ENCODE measurements around the gene RAB11FIP5.
"Not testable (repeated sequence)": the region's sequence is repeated elsewhere in the genome, so short reads cannot be mapped to it uniquely, and the experiment has no call there.

The RAB11FIP5 gene

GRCh38 chr2:73111073-73112025, 1.4 kb downstream of the RAB11FIP5 start:
- DNase-seq (ENCODE audit: low spot score): peak; percentile 35

- peak; percentile 62 for DNase-seq (ENCODE audit: low spot score)
These were observed 2.3 kb downstream of the RAB11FIP5 start for GRCh38 chr2:73110168-73111072.

DNA sequence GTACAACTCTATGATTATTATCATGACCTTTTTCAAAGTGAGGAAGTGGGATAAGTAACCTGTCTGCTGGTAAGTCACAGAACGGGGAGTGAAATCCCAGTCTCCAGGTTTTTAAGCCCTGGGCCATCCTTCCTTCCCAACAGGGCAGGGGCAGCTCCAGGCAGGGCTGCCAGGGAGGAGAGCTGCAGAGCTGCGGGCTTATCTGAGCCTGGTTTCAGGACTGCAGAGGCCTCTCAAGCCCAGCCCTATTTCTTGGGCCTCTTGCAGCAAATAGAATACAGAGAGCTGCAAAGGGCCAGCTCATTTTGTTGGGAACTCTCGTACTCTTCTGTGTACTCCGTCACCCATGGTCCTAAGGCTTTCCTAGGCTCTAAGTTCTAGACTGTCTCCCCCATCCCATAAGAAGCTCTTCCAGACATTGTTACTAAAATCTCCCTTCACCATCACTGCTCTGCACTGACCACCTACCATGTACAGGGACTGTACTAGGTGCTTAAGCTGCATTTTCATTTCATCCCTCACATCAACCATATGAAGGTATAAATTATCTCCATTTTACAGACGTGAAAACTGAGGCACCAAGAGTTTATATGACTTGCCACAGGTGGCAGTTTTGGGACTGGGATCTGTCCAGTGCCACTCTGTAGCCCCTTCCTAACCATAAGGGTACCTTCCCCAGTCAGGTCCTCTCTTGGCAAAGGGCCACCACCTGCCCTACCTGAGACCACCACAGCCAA, 3.1 kb downstream of the RAB11FIP5 start:
- DNase-seq (ENCODE audit: low spot score): no peak

- peak; percentile 72 for DNase-seq (ENCODE audit: low spot score)
These were observed 5.4 kb downstream of the RAB11FIP5 start for GRCh38 chr2:73107211-73107926.

- no peak for DNase-seq (ENCODE audit: low spot score)
These were observed 6.0 kb downstream of the RAB11FIP5 start for GRCh38 chr2:73106791-73107190.

GRCh38 chr2:73105511-73105971, 7.2 kb downstream of the RAB11FIP5 start:
- DNase-seq (ENCODE audit: low spot score): peak; percentile 21

DNA sequence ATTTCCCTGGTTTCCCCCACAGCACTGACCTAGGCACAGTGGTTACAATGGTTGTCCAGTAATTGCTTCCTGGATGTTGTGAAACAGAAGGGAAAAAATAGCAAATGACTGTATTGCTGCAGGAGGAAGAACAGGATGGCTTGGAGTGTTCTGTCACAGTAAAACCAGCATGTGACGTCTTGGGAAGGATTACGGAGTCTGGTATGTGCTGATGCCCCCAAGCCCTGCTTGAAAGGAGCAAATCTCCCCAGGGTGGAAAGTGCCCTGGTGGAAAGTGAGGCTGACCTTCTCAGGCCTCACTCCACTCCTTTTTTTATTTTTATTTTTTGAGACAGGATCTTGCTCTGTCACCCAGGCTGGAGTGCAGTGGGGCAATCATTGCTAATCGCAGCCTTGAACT, 7.8 kb downstream of the RAB11FIP5 start:
- DNase-seq (ENCODE audit: low spot score): no peak

GRCh38 chr2:73103018-73103542, 9.7 kb downstream of the RAB11FIP5 start:
- no peak for DNase-seq (ENCODE audit: low spot score)

DNA sequence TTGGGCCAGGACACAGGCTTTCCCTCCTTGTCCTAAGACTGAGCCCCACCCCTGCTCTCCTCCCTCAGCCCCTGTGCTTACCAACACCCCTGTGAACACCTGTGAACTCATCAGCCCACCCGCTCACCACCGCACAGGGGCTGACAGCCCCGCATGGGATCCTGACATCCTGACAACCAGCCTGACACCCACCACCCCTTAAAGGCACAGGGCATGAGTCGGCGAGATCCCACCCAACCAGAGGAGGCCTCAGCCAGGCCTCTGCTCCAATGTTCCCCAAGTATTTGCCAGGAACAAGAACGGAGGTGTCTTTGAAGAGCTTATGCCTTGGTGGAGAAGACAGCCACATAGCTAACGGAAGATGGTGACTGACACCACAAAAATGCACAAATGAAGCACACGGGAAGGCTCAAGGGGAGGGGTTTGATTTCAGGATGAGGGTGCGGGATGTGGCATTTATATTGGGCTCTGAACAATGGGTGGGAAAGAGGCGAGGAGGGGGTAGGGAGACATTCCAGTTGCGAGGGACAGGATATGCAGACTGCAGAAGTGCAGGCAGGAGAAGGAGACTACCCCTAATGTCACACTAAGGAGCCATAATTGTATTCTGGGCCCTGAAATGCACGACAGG, 11.0 kb downstream of the RAB11FIP5 start:
- DNase-seq (ENCODE audit: low spot score): peak; percentile 22

- no peak for DNase-seq (ENCODE audit: low spot score)
These were observed 11.8 kb downstream of the RAB11FIP5 start for GRCh38 chr2:73100956-73101355.

GRCh38 chr2:73099486-73099885, 13.3 kb downstream of the RAB11FIP5 start:
- no peak for DNase-seq (ENCODE audit: low spot score)

- no peak for DNase-seq (ENCODE audit: low spot score)
These were observed 16.8 kb downstream of the RAB11FIP5 start for GRCh38 chr2:73095910-73096309.

DNA sequence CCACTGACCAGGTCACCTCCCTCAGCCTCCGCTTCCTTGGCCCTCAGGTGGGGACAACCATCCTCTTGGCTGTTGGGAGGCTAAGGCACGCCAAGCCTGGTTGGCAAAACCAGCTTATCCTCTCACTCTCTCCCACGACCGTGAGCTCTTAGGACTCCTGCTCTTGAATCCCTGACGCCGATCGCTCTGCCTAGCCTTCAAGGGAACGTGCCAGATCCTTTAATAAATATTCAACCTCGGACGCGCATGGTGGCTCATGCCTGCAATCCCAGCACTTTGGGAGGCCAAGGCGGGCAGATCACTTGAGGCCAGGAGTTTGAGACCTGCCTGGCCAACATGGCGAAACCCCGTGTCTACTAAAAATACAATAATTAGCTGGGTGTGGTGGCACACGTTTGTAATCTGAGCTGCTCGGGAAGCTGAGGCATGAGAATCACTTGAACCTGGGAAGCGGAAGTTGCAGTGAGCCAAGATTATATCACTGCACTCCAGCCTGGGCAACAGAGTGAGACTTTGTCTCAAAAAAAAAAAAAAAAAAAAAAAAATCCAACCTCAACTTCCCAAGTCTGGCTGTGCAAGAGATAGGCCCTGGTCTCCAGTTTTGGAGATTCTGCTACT, 19.0 kb downstream of the RAB11FIP5 start:
- not testable (repeated sequence) for DNase-seq (ENCODE audit: low spot score)

DNA sequence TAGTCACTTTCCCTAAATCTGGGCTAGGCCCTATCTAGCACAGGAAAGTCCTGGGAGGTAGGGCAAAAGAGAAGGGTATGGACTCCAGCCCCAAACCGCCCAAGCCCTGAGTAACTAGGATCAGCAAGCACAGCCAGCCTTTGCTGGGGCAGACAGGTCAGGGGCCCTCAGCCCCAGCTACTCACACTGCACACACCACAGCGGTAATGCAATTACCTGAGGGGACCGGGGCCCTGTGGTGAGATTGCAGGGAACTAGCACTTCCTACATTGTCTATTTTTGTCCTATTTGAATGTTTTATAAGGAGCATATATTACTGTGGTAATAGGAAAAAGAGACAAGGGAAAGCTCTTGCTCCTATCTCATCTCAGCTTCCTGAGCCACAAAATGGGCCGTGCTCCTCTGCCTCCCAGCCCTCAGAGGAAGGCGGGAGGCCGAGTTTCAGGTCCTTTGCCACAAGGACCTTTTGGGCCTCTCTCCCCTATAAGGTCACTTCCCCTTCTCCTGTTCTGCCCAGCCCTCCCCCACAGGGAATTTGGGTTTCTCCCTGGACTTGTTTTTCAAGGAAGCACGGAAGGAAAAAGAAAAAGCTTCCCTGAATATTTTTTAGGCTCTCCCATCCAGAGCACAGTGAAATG, 20.5 kb downstream of the RAB11FIP5 start:
- no peak for DNase-seq (ENCODE audit: low spot score)

- DNase-seq (ENCODE audit: low spot score): no peak
These were observed 21.1 kb downstream of the RAB11FIP5 start for GRCh38 chr2:73091696-73092095.

DNA sequence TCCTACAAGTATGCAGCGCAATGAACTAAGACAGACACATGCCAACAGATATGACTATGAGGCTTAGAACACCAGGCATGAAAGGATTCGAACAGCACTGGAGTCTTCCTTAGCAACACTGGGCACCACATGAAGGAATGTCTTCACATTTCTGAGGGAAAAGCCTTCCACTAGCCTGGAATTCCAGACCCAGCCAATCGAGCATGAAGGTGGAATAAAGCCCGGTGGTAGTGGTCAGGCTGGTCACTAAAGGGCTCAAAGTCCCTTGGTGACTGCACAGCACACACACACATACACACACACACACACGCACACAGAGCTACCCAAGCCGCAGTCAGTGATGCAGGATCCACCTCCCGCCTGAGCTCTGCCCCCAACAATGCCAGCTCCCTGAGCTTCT, 21.6 kb downstream of the RAB11FIP5 start:
- DNase-seq (ENCODE audit: low spot score): peak; percentile 56

DNA sequence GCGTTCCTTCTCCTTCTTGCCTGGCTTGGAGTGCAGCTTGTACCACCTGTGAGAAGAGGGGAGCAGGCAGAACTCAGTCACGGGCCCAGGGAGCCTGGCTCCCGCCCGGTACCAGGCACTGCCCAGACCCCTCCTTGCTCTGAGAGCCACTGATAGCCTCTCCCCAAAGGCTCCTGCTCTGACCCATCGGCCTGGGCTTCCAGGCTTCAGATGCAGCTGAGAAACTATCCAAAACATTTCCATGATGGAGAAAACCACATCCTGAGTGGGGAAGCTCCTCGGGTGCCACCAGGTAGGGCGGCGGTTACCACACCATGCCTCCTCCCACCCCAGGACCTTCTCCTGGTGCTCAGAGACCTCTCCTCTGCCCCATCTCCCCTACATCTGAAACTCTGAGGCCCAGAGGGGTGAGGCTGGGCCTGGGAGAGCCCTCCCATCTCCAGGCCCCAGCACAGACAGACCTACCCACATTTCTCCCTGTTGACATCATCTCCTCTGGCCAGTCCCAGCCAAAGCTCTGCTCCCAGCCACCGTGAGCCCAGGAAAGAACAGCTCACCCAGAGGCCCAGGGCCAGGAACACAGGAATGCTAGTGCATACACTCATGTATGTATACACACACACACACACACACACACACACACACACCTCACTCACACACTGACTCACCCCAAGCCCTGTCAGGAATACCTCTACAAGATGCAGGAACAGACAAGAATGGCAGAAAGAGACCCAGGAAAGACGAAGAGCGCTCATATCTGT, 23.3 kb downstream of the RAB11FIP5 start:
- DNase-seq (ENCODE audit: low spot score): peak; percentile 99

- DNase-seq (ENCODE audit: low spot score): no peak
These were observed 24.0 kb downstream of the RAB11FIP5 start for GRCh38 chr2:73088703-73089102.

GRCh38 chr2:73088211-73088610, 24.5 kb downstream of the RAB11FIP5 start:
- DNase-seq (ENCODE audit: low spot score): no peak
